Activated CD4-positive, alpha-beta T cell treated with anti-CD3 and anti-CD28 coated beads, Interleukin-2, amount 10 ng/mL, durations not matched to agents 7 days and 5 days (primary cell): ENCODE results near the gene ZNF414. TPM values are rescaled to one million over a fixed set of nuclear protein-coding genes. Genes with fewer than 3 reads are reported as not detected.
A peak's percentile ranks its signal among the peaks of the same experiment; 100 is the strongest.
"Not testable (repeated sequence)": the region's sequence is repeated elsewhere in the genome, so short reads cannot be mapped to it uniquely, and the experiment has no call there.

Experiments used
- CTCF ChIA-PET: fragments of 350-600 bp; sonication (Branson Sonifier 250); formaldehyde crosslinking; loops from one replicate; lab custom pipeline; 2021; ENCODE audit warnings: antibody characterized with exemption; lab: Charles Lee
- POLR2A ChIA-PET: fragments of 350-600 bp; sonication (Branson Sonifier 250); formaldehyde crosslinking; loops from one replicate; lab custom pipeline; 2021; ENCODE audit warnings: antibody characterized with exemption; lab: Charles Lee
- DNase-seq: peaks from one replicate; pipeline ENCODE4 v3.0.0-alpha.2; 2020
- H3K27ac Mint-ChIP-seq: one replicate; pipeline ENCODE4 v1.8.0; 2021; ENCODE audit warnings: mild to moderate bottlenecking, moderate library complexity, mixed read lengths
- H3K27me3 Mint-ChIP-seq: one replicate; pipeline ENCODE4 v1.8.0; 2021; ENCODE audit warnings: mixed read lengths
- H3K36me3 Mint-ChIP-seq: one replicate; pipeline ENCODE4 v1.8.0; 2021; ENCODE audit warnings: low read depth, mixed read lengths
- H3K4me1 Mint-ChIP-seq: one replicate; pipeline ENCODE4 v1.8.0; 2021; ENCODE audit warnings: mixed read lengths
- H3K4me3 Mint-ChIP-seq: one replicate; pipeline ENCODE4 v1.8.0; 2021; ENCODE audit warnings: mild to moderate bottlenecking, moderate library complexity, mixed read lengths
- H3K9me3 Mint-ChIP-seq: one replicate; pipeline ENCODE4 v1.8.0; 2021; ENCODE audit warnings: mixed read lengths
- total RNA-seq, 2 experiments: library from RNA; stranded (reverse); gene quantifications; one replicate each; pipeline ENCODE4 v1.2.3, GENCODE V29; 2021

The ZNF414 gene
- total RNA-seq, 2 experiments from 2014 or later = 46.8 to 47.3 TPM

DNA sequence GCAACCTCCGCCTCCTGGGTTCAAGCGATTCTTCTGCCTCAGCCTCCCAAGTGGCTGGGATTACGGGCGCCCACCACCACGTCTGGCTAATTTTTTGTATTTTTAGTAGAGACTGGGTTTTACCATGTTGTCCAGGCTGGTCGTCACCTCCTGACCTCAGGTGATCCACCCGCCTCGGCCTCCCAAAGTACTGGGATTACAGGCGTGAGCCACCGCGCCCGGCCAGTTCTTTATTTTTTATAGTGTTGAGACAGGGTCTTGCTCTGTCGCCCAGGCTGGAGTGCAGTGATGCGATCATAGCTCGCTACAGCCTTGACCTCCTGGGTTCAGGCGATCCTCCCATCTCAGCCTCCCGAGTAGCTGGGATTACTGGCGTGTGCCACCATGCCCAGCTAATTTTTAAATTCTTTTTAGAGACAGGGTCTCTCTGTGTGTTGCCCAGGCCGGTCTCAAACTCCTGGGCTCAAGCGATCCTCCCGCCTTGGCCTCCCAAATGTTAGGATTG is 590 bp upstream of the ZNF414 start:
- not testable (repeated sequence) for H3K9me3 Mint-ChIP-seq, DNase-seq, H3K27me3 Mint-ChIP-seq
- Mint-ChIP-seq H3K27ac (peak overlapping the region; percentile 97), H3K36me3 (peaks cover 25% of the 10 kb centered on the region), H3K4me1 (peaks cover 63% of the 10 kb centered on the region), H3K4me3 (peak overlapping the region; percentile 91)
- ChIA-PET CTCF (interaction anchor here (1.3 to 4.6 kb wide), 3 partner anchors 9 to 64 kb away, joined by 4 to 45 read pairs (median 6); partner anchors contain the start of gene MYO1F), POLR2A (interaction anchor here (0.9 to 1.8 kb wide), 3 partner anchors 20 to 64 kb away, joined by 3 to 5 read pairs (median 5); partner anchors contain the start of gene MYO1F)

GRCh38 chr19:8513036-8513686 is 806 bp downstream of the ZNF414 start:
- Mint-ChIP-seq H3K36me3 (peaks cover 21% of the 10 kb centered on the region), H3K4me3 (peak overlapping the region; percentile 91), H3K4me1 (peaks cover 53% of the 10 kb centered on the region), H3K27me3 (no peaks in the 10 kb centered on the region), H3K9me3 (no peaks in the 10 kb centered on the region), H3K27ac (peak overlapping the region; percentile 97)
- POLR2A ChIA-PET = interaction anchor here (0.6 to 1.8 kb wide), 6 partner anchors 8 to 569 kb away, joined by 3 to 7 read pairs (median 6); partner anchors contain the start of gene MYO1F
- DNase-seq = no peak
- CTCF ChIA-PET = interaction anchor here (0.8 to 4.6 kb wide), 6 partner anchors 14 to 65 kb away, joined by 3 to 45 read pairs (median 4); partner anchors contain the start of gene MYO1F

DNA sequence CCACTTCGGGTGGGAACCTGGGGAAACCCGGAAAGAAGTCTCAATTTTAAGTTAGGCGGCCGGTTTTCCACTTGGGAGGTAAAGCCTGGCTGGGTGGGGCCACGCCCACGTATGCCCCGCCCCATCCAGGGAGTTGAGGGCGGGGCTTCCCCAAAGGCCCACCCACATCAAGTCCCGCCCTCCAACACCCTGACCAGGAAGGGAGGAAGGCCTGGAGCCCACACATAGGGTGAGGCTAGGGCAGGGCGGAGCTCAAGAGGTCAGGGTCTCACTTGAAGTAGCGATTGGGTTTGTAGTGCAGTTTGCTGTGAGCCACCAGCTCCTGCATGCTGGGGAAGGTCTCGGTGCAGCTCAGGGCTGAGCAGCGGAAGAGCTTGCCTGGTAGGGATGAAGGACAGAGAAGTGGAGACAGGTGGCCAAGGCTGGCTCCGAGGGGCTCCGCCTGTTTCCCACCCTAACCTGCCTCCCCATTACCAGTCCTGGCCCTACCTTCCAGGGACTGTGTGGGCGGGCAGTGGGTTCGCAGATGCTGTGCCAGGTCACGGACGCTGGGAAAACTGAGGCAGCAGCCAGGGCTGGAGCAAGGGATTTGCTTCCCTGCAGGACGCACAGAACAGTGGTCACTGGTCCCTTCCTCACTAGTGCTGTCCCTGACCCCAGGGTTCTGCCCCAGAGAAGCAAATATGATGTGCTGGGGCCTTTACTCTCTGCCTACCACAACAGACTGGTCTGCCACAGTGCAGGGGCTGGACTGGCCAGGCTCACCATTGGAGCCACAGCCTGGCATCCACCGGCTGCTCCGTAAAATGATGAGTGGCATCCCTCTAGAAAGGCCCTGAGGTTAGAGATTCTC is 1.6 kb downstream of the ZNF414 start:
- peak overlapping the region; percentile 85 for H3K27ac Mint-ChIP-seq
- CTCF ChIA-PET = interaction anchor here (0.5 to 4.6 kb wide), 3 partner anchors 25 to 154 kb away, joined by 3 to 45 read pairs (median 5); partner anchors contain the start of gene MYO1F
- no peaks in the 10 kb centered on the region for H3K9me3 Mint-ChIP-seq
- peak overlapping the region; percentile 60 for H3K4me3 Mint-ChIP-seq
- POLR2A ChIA-PET = interaction anchor here (1.6 to 1.8 kb wide), 2 partner anchors 25 to 64 kb away, joined by 5 to 7 read pairs; partner anchors contain the start of gene MYO1F
- H3K27me3 Mint-ChIP-seq = no peaks in the 10 kb centered on the region
- peaks cover 45% of the 10 kb centered on the region for H3K4me1 Mint-ChIP-seq
- peaks cover 21% of the 10 kb centered on the region for H3K36me3 Mint-ChIP-seq
- DNase-seq = no peak

DNA sequence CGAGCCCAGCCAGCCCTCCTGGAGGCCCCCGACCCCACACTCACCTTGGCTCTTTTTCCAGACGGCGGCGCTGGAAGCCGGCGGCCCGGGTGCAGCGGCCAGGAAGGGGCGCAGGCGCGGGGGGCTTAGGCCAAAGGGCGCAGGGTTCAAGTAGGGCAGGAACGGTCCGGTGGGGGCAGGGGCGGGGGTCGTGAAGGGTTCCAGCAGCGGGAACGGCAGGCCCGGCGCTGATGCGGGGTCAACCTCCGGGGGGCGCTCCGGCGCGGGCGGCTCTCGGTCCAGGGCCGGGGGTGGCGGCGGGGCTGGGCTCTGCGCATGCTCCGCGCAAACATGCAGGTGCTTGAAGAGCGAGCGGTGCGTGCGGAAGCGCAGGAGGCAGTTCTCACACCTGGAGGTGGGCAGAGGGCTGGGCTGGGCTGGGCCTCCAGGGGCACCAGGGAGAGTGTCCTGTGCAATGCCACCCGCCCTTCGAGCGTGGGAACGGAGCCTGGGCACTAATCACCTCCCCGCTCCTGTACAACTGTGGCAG is 2.3 kb downstream of the ZNF414 start:
- H3K9me3 Mint-ChIP-seq = no peaks in the 10 kb centered on the region
- no peak overlapping the region for H3K27ac Mint-ChIP-seq

GRCh38 chr19:8510589-8511115 is 3.3 kb downstream of the ZNF414 start:
- H3K9me3 Mint-ChIP-seq = no peaks in the 10 kb centered on the region
- POLR2A ChIA-PET = no interaction called here
- H3K36me3 Mint-ChIP-seq = peaks cover 19% of the 10 kb centered on the region
- no peak overlapping the region for H3K4me3 Mint-ChIP-seq
- no peaks in the 10 kb centered on the region for H3K27me3 Mint-ChIP-seq
- CTCF ChIA-PET = interaction anchor here (1.5 kb wide), 1 partner anchor 70 kb away, joined by 4 read pairs; no protein-coding TSS in a partner anchor
- no peak for DNase-seq
- no peak overlapping the region for H3K27ac Mint-ChIP-seq
- H3K4me1 Mint-ChIP-seq = peaks cover 36% of the 10 kb centered on the region

More for the DNA sequence above, 2.3 kb downstream of the ZNF414 start:
- ChIA-PET POLR2A (no interaction called here), CTCF (no interaction called here)
- Mint-ChIP-seq H3K4me1 (peaks cover 39% of the 10 kb centered on the region), H3K27me3 (no peaks in the 10 kb centered on the region), H3K4me3 (no peak overlapping the region), H3K36me3 (peaks cover 21% of the 10 kb centered on the region)
- DNase-seq = no peak

DNA sequence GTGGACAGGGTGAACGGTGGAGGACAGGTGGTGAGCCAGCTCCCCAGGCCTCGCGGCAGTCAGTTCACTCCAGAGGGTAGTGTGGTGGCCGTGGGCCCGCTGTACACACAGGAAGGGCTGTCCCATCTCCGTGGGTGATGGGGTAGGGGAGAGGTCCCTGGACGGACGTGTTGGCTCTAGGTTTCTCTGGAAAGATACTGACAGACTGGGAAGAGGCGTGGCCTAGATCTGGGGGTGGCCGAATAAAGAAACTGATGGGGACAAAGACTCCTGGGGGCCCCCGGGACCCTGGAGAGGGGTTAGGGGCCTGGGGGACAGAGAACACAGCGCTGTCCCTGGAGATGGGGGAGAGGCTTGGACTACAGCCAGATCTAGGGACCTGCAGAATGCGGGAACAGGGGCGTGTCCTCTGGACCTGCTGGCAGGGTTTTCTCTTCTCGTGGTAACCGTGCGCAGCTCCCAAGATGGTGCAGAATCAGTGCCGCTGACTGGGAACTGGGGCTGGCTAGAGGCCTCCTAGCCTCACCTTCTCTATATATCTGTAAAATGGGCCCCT is 7.5 kb downstream of the ZNF414 start:
- Mint-ChIP-seq H3K27me3 (no peaks in the 10 kb centered on the region), H3K36me3 (peaks cover 9% of the 10 kb centered on the region), H3K4me3 (peak overlapping the region; percentile 78), H3K27ac (peak overlapping the region; percentile 56), H3K9me3 (no peaks in the 10 kb centered on the region), H3K4me1 (peaks cover 35% of the 10 kb centered on the region)
- DNase-seq = no peak
- ChIA-PET POLR2A (no interaction called here), CTCF (interaction anchor here (1.0 to 1.7 kb wide), 5 partner anchors 8 to 86 kb away, joined by 3 to 6 read pairs (median 4); partner anchors contain the start of gene ZNF414)

DNA sequence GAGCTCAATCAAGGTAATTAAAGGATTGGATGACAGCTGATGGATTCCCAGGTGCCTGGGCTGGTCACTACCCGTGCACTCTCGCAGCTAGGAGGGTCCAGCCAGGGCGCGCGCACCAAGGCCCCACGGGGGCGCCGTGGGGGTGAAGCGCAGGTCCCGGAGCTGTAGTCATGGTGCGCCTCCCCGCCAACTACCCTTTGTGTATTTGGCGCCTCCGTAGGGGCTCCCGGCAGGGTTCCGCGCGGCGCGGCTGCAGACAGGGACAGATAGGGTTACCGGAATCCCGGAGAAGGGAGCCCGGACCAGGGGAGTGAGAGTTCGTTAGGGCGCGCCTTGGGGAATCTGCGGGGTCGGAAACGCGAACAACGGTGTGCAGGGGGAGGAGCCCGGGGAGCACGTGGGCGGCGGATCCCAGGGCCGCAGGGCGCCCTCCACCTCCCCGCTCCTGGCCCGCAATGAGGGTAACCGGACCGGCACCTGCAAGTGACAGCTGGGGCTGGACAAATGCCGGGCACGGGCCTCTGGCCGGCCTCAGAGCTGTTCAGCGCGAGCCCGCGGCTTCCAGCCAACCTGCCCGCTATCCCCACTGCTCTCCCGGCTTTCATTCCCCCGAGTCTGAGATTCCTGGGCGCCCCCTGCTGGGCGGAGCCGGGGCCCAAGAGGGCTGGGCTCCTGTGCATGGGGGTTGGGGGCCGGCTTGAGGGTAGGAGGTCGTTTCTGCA is 8.1 kb downstream of the ZNF414 start:
- H3K27ac Mint-ChIP-seq = peak overlapping the region; percentile 86
- CTCF ChIA-PET = interaction anchor here (0.8 to 1.9 kb wide), 9 partner anchors 8 to 93 kb away, joined by 3 to 8 read pairs (median 4); partner anchors contain the start of genes MARCHF2 and ZNF414
- no peaks in the 10 kb centered on the region for H3K27me3 Mint-ChIP-seq
- peaks cover 7% of the 10 kb centered on the region for H3K36me3 Mint-ChIP-seq
- H3K4me3 Mint-ChIP-seq = peak overlapping the region; percentile 78
- DNase-seq = peak; percentile 65
- H3K9me3 Mint-ChIP-seq = no peaks in the 10 kb centered on the region
- POLR2A ChIA-PET = interaction anchor here (1.9 kb wide), 1 partner anchor 8 kb away, joined by 6 read pairs; the partner anchor contains the start of gene ZNF414
- peaks cover 38% of the 10 kb centered on the region for H3K4me1 Mint-ChIP-seq

DNA sequence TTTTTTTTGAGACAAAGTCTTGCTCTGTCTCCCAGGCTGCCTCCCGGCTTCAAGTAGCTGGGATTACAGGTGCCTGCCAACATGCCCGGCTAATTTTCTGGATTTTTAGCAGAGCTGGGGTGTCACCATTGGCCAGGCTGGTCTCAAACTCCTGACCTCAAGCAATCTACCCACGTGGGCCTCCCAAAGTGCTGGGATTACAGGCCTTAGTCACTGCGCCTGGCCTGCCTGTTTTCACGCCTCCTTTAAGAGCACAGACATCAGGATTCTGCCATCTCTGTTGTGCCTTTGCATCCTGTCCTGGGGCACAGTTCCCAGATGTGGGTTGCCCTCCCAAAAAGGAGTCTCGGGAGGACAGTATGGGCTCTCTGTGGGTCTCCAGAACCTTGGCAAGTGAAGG is 9.0 kb downstream of the ZNF414 start:
- DNase-seq = no peak
- Mint-ChIP-seq H3K9me3 (no peaks in the 10 kb centered on the region), H3K36me3 (peaks cover 7% of the 10 kb centered on the region), H3K4me1 (peaks cover 45% of the 10 kb centered on the region), H3K4me3 (peak overlapping the region; percentile 41), H3K27ac (peak overlapping the region; percentile 80), H3K27me3 (no peaks in the 10 kb centered on the region)
- ChIA-PET CTCF (interaction anchor here (1.1 to 1.9 kb wide), 6 partner anchors 9 to 92 kb away, joined by 4 to 8 read pairs (median 4); partner anchors contain the start of genes MARCHF2 and ZNF414), POLR2A (interaction anchor here (1.9 kb wide), 1 partner anchor 9 kb away, joined by 6 read pairs; the partner anchor contains the start of gene ZNF414)

GRCh38 chr19:8504171-8504570 is 9.8 kb downstream of the ZNF414 start:
- H3K4me1 Mint-ChIP-seq = peaks cover 46% of the 10 kb centered on the region
- ChIA-PET CTCF (interaction anchor here (0.7 to 1.9 kb wide), 3 partner anchors 17 to 190 kb away, joined by 3 to 8 read pairs (median 3); partner anchors contain the start of genes NDUFA7 and RPS28), POLR2A (interaction anchor here (1.9 kb wide), 1 partner anchor 9 kb away, joined by 6 read pairs; the partner anchor contains the start of gene ZNF414)
- no peak for DNase-seq
- no peaks in the 10 kb centered on the region for H3K27me3 Mint-ChIP-seq
- peaks cover 4% of the 10 kb centered on the region for H3K36me3 Mint-ChIP-seq
- H3K27ac Mint-ChIP-seq = peak overlapping the region; percentile 25
- H3K9me3 Mint-ChIP-seq = no peaks in the 10 kb centered on the region
- H3K4me3 Mint-ChIP-seq = no peak overlapping the region

GRCh38 chr19:8503510-8503909 is 10.5 kb downstream of the ZNF414 start:
- CTCF ChIA-PET = no interaction called here
- H3K9me3 Mint-ChIP-seq = no peaks in the 10 kb centered on the region
- no peak overlapping the region for H3K4me3 Mint-ChIP-seq
- H3K36me3 Mint-ChIP-seq = peaks cover 4% of the 10 kb centered on the region
- H3K4me1 Mint-ChIP-seq = peaks cover 46% of the 10 kb centered on the region
- H3K27me3 Mint-ChIP-seq = no peaks in the 10 kb centered on the region
- DNase-seq = no peak
- POLR2A ChIA-PET = no interaction called here
- H3K27ac Mint-ChIP-seq = peak overlapping the region; percentile 42

DNA sequence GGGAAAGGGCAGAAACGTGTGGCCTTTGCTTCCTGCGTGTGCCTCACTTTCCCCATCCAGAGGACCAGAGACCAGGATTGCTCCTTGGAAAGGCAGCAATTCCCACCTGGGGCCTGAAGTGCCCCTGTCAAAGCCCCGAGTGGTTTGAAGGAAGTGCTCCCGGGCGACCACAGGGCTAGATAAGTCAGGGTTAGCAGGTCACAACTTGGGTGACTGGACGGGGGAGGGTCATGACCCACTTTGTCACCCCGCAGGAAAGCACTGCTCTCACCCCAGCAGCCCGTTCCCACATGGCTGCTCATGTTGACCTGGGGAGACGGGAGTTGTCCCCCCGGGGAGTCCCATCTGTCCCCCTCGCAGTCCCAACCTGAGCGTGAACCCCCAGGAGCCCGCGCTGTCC is 12.0 kb downstream of the ZNF414 start:
- ChIA-PET CTCF (no interaction called here), POLR2A (no interaction called here)
- Mint-ChIP-seq H3K9me3 (no peaks in the 10 kb centered on the region), H3K4me3 (no peak overlapping the region), H3K27me3 (no peaks in the 10 kb centered on the region), H3K4me1 (peaks cover 46% of the 10 kb centered on the region), H3K27ac (no peak overlapping the region), H3K36me3 (no peaks in the 10 kb centered on the region)
- DNase-seq = no peak
